Medulla oblongata (tissue), 1 donor: Measurements from ENCODE around the gene PSMB7.

Source experiments
- DNase-seq: peaks from one replicate; pipeline ENCODE4 v3.0.0-alpha.2; 2015; ENCODE audit errors: extremely low spot score

The PSMB7 gene

DNA sequence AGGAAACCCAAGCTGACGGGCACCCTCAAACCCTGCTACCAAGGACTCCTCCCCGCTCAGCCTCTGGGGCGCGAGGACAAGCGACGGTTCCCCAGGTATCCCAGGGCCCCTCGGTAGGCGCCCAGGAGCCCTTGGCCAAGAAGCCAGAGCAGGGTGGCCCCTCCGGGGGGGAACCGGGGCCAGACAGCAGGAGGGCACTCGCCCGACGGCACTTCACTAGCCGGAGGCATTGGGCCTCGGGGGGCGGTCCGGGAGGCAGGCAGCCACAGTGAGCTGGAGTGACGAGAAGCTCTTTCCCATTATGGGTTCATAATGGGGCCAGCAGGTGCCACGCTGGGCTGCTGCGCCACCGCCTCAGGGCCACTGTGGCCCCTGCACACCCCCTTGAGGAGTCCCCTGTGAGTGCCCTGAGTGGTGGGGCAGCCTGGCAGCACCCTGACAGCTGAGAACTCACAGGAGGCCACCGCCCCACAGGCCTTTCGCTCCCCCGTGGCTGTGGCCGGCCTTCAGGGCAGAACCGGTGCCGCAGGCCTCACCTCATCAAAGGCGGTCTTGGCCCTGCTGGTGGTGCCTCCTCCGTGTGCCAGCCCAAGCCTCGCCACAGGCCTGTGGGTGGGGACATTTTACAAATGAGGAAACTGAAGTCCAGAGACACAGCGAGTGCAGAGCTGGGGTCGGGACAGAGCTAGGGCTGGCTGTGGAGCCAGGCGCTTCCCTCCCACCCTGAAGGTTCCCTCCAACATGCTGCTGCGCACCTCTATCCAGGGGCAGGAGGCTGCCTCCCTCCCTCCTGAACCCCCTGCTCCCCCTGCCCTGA lies 68.7 kb downstream of the PSMB7 start:
- no peak for DNase-seq

DNA sequence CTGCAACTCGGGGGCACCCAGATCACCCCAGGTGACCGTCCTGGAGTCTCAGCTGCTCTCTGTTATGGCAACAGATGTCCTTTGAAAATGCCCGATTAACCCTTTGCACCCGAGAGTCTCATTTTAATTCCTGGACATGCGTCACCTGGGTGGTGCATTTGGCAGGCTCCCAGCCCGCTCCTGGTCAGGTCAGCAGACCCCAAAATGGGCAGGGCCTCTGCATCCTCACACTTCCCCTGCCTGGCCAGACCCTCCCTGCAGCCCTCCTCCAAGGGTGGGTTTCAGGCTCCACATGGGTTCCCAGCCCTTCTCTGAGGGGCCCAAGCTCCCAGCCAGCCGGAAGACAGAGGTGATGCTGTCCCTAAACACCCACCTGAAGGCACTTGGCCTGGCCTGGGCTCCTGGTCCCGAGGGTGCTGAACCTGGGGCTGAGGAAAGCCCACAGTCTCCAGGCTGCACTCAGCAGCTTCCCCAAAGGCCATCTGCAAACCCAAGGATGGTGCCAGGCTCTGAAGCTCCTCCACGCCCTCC lies 69.4 kb downstream of the PSMB7 start:
- DNase-seq = no peak

GRCh38 chr9:124345063-124345462 lies 70.2 kb downstream of the PSMB7 start:
- no peak for DNase-seq

- no peak for DNase-seq
Measured at GRCh38 chr9:124344291-124345050, 70.8 kb downstream of the PSMB7 start.

DNA sequence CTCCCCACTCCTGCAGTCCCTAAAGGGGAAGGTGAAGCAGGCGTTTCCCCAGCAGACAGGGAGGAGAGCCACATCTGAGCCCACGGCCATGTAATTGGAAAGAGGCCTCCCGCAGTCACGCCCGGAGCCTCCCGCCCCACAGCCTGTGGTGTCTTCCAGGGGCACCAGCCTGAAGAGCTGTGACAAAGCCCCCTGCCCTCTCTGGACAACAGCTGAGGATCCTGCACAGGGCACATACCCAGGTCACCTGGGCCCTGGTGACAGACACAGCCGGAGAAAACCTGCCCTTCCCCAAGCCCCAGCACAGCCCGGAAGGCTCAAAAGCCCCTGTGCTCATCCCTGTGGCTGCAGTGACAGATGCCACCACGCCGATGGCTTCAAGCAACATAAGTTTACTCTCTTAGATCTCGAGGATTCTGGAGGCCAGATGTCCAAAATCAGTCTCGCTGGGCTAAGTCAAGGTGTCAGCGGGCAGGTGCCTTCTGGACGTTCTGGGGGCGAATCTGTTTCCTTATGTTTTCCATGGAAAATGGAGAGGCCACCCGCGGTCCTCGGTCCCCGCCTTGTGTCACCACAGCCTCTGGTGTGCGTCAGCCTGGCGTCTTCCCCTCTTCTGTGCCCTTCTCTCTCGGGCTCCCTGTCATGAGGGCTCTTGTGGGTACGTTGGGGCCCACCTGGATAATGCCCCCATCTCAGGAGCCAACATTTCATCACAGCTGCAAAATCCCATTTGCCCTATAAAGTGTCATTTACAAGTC lies 71.5 kb downstream of the PSMB7 start:
- DNase-seq = no peak

DNA sequence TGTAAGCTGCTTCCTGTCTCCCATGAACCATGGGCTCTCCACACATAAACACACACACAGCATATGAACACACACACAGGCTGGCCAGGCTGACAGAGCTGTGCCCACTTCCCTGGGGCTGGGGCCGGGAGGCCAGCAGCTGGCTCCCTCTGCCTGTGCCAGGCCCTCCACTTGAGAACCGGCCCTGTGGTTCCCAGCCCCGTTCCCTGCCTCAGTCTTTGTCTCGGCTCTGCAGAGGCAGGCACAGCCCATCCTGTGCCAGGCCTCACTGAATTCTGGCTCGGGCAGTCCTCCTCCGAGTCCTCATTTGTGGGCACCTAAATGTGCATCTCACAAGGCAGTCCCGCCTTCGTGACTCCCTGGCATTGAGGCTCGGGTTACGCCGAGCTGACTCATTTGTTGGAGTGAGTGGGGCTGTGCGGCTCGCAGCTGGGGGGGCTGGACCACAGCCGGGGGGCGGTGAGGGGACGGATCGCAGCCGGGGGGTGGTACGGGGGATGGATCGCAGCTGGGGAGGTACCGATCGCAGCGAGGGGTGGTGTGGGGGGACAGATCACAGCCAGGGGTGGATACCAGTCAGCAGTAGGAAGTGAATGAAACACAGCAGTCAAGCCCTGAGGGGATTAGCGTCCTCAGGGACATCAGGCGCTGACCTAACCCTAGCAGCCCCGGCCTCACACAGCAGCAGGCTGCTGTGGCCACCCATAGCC lies 72.3 kb downstream of the PSMB7 start:
- DNase-seq = peak; percentile 86

DNA sequence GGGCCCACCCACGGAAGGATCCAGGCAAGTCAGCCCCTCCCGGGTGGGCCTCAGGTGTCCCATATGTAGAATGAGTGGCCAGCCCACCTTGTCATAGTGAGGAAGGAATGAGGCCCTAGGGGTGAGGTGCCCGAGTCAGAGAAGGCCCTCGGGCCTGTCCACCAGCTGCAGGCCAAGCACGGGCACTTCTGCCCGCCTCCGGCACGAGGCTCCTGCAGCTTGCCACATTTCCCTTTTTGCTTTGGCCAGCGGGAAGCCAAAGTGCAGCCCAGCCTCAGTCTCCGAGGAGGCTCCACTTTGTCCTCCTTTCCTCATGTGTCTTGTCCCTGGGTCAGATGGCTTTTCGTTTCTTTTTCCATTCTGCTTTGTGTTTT lies 72.9 kb downstream of the PSMB7 start:
- DNase-seq = no peak

GRCh38 chr9:124341455-124342170 lies 73.6 kb downstream of the PSMB7 start:
- DNase-seq = no peak

- DNase-seq = no peak
Measured at GRCh38 chr9:124340219-124341069, 74.8 kb downstream of the PSMB7 start.

DNA sequence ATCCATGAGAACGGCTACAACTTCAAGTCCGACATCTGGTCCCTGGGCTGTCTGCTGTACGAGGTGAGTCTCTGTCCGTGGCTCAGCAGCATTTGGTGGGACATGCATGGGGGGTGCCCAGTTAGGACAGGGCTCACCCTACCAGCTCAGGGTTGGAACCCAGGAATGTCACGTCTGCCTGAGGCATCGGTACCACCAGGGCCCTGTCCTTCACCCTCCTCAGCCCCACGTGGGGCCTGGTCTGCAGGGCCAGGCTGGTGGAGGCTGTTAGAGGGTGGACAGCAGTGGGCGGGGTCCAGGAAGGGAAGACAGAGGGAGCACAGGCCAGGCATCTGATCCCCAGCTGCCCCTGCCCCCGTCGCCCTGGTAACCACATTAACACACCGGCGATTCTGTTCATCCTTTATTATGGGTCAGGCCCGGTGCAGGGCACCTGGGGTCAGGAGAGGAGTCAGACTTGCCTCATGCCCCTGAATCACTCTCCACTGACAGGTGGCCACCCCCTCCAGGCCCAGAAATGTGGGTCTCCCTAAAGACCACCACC lies 75.6 kb downstream of the PSMB7 start:
- DNase-seq = no peak

GRCh38 chr9:124337562-124337961 lies 77.7 kb downstream of the PSMB7 start:
- DNase-seq = no peak

DNA sequence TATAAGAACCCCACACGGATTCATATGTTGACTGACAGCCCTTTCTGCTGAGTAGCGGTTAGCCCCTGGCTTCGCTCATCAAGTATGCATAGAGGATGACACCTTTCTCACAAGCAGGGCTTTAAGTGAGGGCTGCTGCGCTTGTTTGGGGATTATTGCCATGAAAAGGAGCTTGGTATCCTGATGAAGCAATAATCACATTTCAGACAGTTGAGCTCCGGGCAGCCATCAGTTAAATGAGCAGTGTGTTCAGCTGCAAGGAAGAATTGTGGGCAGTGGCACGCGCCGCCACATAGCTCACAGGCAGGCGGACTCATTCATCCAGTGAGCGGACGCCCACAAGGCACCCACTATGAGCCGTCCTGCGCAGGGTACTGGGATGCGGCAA lies 79.9 kb downstream of the PSMB7 start:
- DNase-seq = no peak

- DNase-seq = no peak
Measured at GRCh38 chr9:124334568-124335319, 80.5 kb downstream of the PSMB7 start.

GRCh38 chr9:124333203-124333579 lies 82.1 kb downstream of the PSMB7 start:
- DNase-seq = no peak

DNA sequence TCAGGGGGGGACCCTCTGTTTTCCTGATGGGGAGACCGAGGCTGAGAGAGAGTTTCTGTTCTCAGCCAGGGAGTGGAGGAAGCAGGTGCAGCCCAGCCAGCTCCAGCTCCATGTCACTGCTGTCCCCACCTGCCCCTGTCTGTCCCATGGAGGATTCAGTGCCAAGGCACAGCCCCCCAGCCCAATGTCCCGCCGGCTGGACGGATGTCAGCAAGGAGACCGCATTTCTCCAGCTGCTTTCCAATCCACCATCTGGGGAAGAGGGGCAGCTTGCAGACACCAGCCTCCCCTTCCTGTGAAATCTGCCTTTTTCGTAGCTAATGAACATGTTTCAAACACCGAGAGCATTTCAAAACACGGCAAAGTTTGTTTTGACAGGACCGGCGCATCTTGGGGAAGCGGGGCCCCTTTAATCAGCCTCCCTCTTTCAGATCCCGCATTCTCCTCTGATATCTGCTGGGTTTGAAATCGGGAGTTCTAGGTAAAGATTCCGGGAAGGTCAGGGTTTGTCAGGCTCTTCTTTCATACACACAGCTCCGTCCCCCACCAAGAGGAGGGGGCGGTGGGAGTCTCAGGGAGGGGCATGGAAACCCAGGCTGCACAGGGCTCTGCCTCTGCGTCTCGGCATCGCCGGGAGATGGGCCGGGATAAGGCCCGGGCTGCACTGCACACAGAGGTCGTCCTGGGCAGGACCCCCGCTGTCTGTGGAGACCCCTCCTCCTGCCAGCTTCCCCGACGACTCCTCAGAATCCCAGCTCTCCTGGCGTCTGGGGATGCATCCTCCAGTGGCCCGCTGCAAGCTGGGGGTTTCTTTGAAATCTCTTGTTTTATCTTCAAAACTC lies 82.7 kb downstream of the PSMB7 start:
- no peak for DNase-seq

GRCh38 chr9:124331580-124331979 lies 83.7 kb downstream of the PSMB7 start:
- DNase-seq = no peak

DNA sequence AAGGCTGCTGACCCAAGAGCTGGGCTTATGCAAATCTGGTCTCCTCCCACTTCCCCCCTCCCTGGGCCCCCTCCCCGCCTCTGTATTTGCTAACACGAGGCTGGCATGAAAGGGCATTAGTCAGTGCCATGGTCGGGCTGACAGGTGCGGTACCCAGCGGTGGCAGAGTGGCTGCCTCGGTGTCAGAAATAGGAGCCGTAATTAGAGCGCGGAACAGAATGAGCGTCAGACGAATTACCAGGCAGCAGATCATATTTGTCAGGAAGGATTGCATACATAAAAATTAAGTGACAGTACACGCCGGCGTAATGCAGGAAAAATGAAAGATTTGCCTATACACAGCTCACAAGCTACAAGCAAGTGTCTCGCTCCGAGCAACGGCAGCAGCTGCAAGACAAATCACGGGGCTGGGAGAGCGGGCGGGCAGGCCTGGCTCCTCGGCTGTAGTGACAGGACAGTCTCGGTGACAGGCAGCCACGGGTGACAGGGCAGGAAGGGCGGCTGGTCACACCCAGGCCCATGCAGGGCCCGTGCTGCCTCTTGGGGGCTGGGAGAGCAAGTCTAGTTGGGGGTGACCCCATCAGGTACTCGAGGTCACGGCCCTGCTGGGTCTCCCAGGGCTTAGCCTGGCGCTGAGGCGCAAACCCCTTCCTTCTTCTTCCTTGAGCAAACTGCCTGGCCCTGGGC lies 85.1 kb downstream of the PSMB7 start:
- DNase-seq = no peak
